WTC11 (cell line): ENCODE data around the gene NPY. TPM values are rescaled to one million over a fixed set of nuclear protein-coding genes. Genes with fewer than 3 reads are reported as not detected.

Source experiments
- ATAC-seq: fragments of 200-7000 bp; cut with Tn5 transposase; 2 replicates; pipeline ENCODE4 v1.10.0; 2021; ENCODE audit warnings: mild to moderate bottlenecking, moderate library complexity
- CTCF ChIA-PET: fragments of 300-600 bp; sonication (Branson Sonifier 250); formaldehyde crosslinking; loops from one replicate; lab custom pipeline; 2021; ENCODE audit warnings: antibody characterized with exemption; lab: Charles Lee
- POLR2A ChIA-PET: fragments of 350-600 bp; sonication (Branson Sonifier 250); formaldehyde crosslinking; loops from one replicate; lab custom pipeline; 2021; ENCODE audit warnings: antibody characterized with exemption; lab: Charles Lee
- DNase-seq: peaks from one replicate; pipeline ENCODE4 v3.0.0; 2021; ENCODE audit warnings: low spot score
- H3K27ac Mint-ChIP-seq: 2 replicates; pipeline ENCODE4 v1.8.0; 2021; ENCODE audit warnings: mixed read lengths
- H3K27me3 Mint-ChIP-seq: 2 replicates; pipeline ENCODE4 v1.8.0; 2021; ENCODE audit warnings: low read depth, mild to moderate bottlenecking, moderate library complexity, mixed read lengths
- H3K36me3 Mint-ChIP-seq: 2 replicates; pipeline ENCODE4 v1.8.0; 2021; ENCODE audit warnings: mixed read lengths
- H3K4me1 Mint-ChIP-seq: 2 replicates; pipeline ENCODE4 v1.8.0; 2022; ENCODE audit warnings: mixed read lengths
- H3K4me3 Mint-ChIP-seq: 2 replicates; pipeline ENCODE4 v1.8.0; 2021; ENCODE audit warnings: mild to moderate bottlenecking, moderate library complexity, mixed read lengths
- H3K9me3 Mint-ChIP-seq: 2 replicates; pipeline ENCODE4 v1.8.0; 2021; ENCODE audit warnings: mixed read lengths
- AFF4 ChIP-seq: sonication (generic); formaldehyde crosslinking; IDR thresholded peaks from 2 replicates; pipeline ENCODE4 v1.8.1; 2023; ENCODE audit warnings: mild to moderate bottlenecking, missing genetic modification reagents, borderline replicate concordance
- ATF1 ChIP-seq: sonication (generic); formaldehyde crosslinking; IDR thresholded peaks from 2 replicates; pipeline ENCODE4 v1.8.1; 2023; ENCODE audit warnings: mild to moderate bottlenecking, moderate library complexity, missing genetic modification reagents
- ATF2 ChIP-seq: sonication (generic); formaldehyde crosslinking; IDR thresholded peaks from 2 replicates; pipeline ENCODE4 v1.8.1; 2022; ENCODE audit warnings: low read depth, missing genetic modification reagents, borderline replicate concordance
- ATF6 ChIP-seq: sonication (generic); formaldehyde crosslinking; IDR thresholded peaks from 2 replicates; pipeline ENCODE4 v1.8.1; 2023; ENCODE audit warnings: mild to moderate bottlenecking, missing genetic modification reagents
- E2F4 ChIP-seq: sonication (generic); formaldehyde crosslinking; IDR thresholded peaks from 2 replicates; pipeline ENCODE4 v1.8.1; 2022; ENCODE audit warnings: low read depth, mild to moderate bottlenecking, moderate library complexity, missing genetic modification reagents, borderline replicate concordance
- E2F5 ChIP-seq: sonication (generic); formaldehyde crosslinking; IDR thresholded peaks from 2 replicates; pipeline ENCODE4 v1.8.1; 2022; ENCODE audit warnings: mild to moderate bottlenecking, moderate library complexity, missing genetic modification reagents
- EMX1 ChIP-seq: fragments of 250-450 bp; sonication (Bioruptor Pico); IDR thresholded peaks from 2 replicates; pipeline ENCODE4 v1.8.0; 2021; ENCODE audit warnings: mild to moderate bottlenecking
- ESRRA ChIP-seq: sonication (generic); formaldehyde crosslinking; IDR thresholded peaks from 2 replicates; pipeline ENCODE4 v1.8.1; 2022; ENCODE audit warnings: mild to moderate bottlenecking, missing genetic modification reagents, borderline replicate concordance
- FOXK1 ChIP-seq: sonication (generic); formaldehyde crosslinking; IDR thresholded peaks from 2 replicates; pipeline ENCODE4 v1.8.0; 2022; ENCODE audit warnings: mild to moderate bottlenecking, moderate library complexity, missing genetic modification reagents
- GABPB1 ChIP-seq: sonication (generic); formaldehyde crosslinking; IDR thresholded peaks from 2 replicates; pipeline ENCODE4 v1.8.1; 2023; ENCODE audit warnings: mild to moderate bottlenecking, missing genetic modification reagents
- JUN ChIP-seq: sonication (generic); formaldehyde crosslinking; IDR thresholded peaks from 2 replicates; pipeline ENCODE4 v1.8.0; 2023; ENCODE audit warnings: mild to moderate bottlenecking, missing genetic modification reagents
- NFYB ChIP-seq: sonication (generic); formaldehyde crosslinking; conservative IDR thresholded peaks from 2 replicates; pipeline ENCODE4 v1.8.0; 2022; ENCODE audit warnings: low read depth, missing genetic modification reagents
- NR1H2 ChIP-seq: sonication (generic); formaldehyde crosslinking; IDR thresholded peaks from 2 replicates; pipeline ENCODE4 v1.9.0; 2021; ENCODE audit warnings: mild to moderate bottlenecking, moderate library complexity, missing genetic modification reagents
- PRDM15 ChIP-seq: sonication (generic); formaldehyde crosslinking; IDR thresholded peaks from 2 replicates; pipeline ENCODE4 v1.8.0; 2022; ENCODE audit warnings: missing genetic modification reagents
- PREB ChIP-seq: sonication (generic); formaldehyde crosslinking; IDR thresholded peaks from 2 replicates; pipeline ENCODE4 v1.8.1; 2022; ENCODE audit warnings: mild to moderate bottlenecking, missing genetic modification reagents, moderate library complexity, borderline replicate concordance
- ZNF138 ChIP-seq: sonication (generic); formaldehyde crosslinking; conservative IDR thresholded peaks from 2 replicates; pipeline ENCODE4 v1.8.1; 2022; ENCODE audit warnings: mild to moderate bottlenecking, moderate library complexity, missing genetic modification reagents
- ZNF232 ChIP-seq: sonication (generic); formaldehyde crosslinking; IDR thresholded peaks from 2 replicates; pipeline ENCODE4 v1.8.0; 2022; ENCODE audit warnings: mild to moderate bottlenecking, missing genetic modification reagents
- ZNF512 ChIP-seq: sonication (generic); formaldehyde crosslinking; IDR thresholded peaks from 2 replicates; pipeline ENCODE4 v1.8.1; 2022; ENCODE audit warnings: missing genetic modification reagents, borderline replicate concordance
- ZNF671 ChIP-seq: fragments of 250-450 bp; sonication (Bioruptor Pico); IDR thresholded peaks from 2 replicates; pipeline ENCODE4 v1.8.0; 2021; ENCODE audit warnings: mild to moderate bottlenecking
- total RNA-seq: library from RNA; stranded (reverse); gene quantifications from 3 replicates; pipeline ENCODE4 v1.2.3, GENCODE V29; 2021

Gene NPY
- total RNA-seq, 1 experiment from 2014 or later: 0.63 TPM

- peaks cover 3% of the 10 kb centered on the region for H3K27me3 Mint-ChIP-seq
- no peak overlapping the region for H3K4me3 Mint-ChIP-seq
- peaks cover 18% of the 10 kb centered on the region for H3K36me3 Mint-ChIP-seq
- no peak overlapping the region for H3K27ac Mint-ChIP-seq
- H3K9me3 Mint-ChIP-seq: peaks cover 17% of the 10 kb centered on the region
- H3K4me1 Mint-ChIP-seq: peaks cover 3% of the 10 kb centered on the region; the same call in 1 of the 2 replicates
- no peak for DNase-seq
- POLR2A ChIA-PET: no interaction called here
- ATAC-seq: no peak
- CTCF ChIA-PET: interaction anchor here (0.7 to 2.5 kb wide), 4 partner anchors 11 to 53 kb away, joined by 3 to 13 read pairs (median 4); no protein-coding TSS in a partner anchor
- TF ChIP-seq ZNF138 (no peak), ESRRA (CRISPR knock-in tag) (no peak), ZNF232 (CRISPR knock-in tag) (no peak), PRDM15 (CRISPR knock-in tag) (no peak), FOXK1 (CRISPR knock-in tag) (no peak), ATF1 (CRISPR knock-in tag) (no peak), ATF6 (CRISPR knock-in tag) (no peak), ZNF512 (CRISPR knock-in tag) (no peak)
These were observed 44.9 kb downstream of the NPY start for GRCh38 chr7:24328894-24329293.

GRCh38 chr7:24334012-24334411 lies 50.0 kb downstream of the NPY start:
- Mint-ChIP-seq H3K4me1 (peaks cover 35% of the 10 kb centered on the region), H3K36me3 (peaks cover 18% of the 10 kb centered on the region), H3K27me3 (peaks cover 53% of the 10 kb centered on the region), H3K9me3 (peaks cover 17% of the 10 kb centered on the region), H3K4me3 (no peak overlapping the region), H3K27ac (no peak overlapping the region)
- ChIA-PET POLR2A (no interaction called here), CTCF (interaction anchor here (1.9 kb wide), 1 partner anchor 15 kb away, joined by 6 read pairs; no protein-coding TSS in a partner anchor)
- ATAC-seq (no peak), DNase-seq (no peak)
- TF ChIP-seq E2F5 (no peak), ZNF671 (CRISPR knock-in tag) (no peak), NFYB (no peak), PREB (no peak), NR1H2 (CRISPR knock-in tag) (no peak), JUN (CRISPR knock-in tag) (no peak), EMX1 (CRISPR knock-in tag) (no peak), AFF4 (CRISPR knock-in tag) (no peak), ATF2 (no peak), GABPB1 (no peak), E2F4 (CRISPR knock-in tag) (no peak)
